Measurements from ENCODE around the gene MRPL42. TPM values are rescaled to one million over a fixed set of nuclear protein-coding genes. Genes with fewer than 3 reads are reported as not detected.

Gene MRPL42
- total RNA-seq, 1 donor, result 96.6 TPM

- no peak for TF ChIP-seq CTCF (IDR thresholded peaks at IDR 0.05; ENCODE audit: insufficient read depth, low read length)
- DNase-seq (ENCODE audit: low read depth), result no peak
- no peak overlapping the region for H3K4me3 ChIP-seq (ENCODE audit: low read depth, low read length)
Observed at GRCh38 chr12:93539821-93540220, 72.5 kb downstream of the MRPL42 start.

GRCh38 chr12:93540466-93540865 is 73.2 kb downstream of the MRPL42 start:
- peak; percentile 14 for DNase-seq (ENCODE audit: low read depth)
- no peak for TF ChIP-seq CTCF (IDR thresholded peaks at IDR 0.05; ENCODE audit: insufficient read depth, low read length)
- no peak overlapping the region for H3K4me3 ChIP-seq (ENCODE audit: low read depth, low read length)

DNA sequence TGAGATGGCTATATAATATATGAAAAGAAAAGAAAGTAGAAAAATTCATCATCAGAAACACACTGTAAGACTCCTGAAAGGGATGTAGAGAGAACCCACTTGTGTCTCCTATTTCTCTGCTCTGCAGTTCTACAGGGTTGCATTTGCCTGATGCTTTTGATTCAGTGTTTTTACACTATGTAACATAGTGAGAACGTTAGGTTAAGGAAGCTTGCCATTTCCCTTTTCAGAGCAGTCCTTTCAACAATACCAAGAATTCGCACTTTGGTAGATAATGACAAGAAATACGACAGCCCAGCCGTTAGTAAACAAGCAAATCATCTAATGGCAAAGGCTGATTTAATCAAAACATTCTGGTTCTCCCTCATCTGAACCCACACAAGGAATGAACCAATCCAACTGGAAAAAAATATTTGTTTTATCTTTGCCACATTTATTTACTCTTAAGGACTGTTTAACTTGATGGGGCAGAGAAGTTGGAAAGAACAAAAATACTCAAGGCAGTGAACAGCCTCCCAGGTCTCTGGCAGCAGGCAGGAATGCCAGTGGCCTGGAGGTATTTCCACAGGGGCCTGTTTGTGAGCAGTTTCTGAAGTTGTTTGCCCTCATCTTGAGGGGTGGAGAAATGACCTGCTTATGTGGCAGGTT is 74.4 kb downstream of the MRPL42 start:
- no peak for TF ChIP-seq CTCF (IDR thresholded peaks at IDR 0.05; ENCODE audit: insufficient read depth, low read length)
- no peak for DNase-seq (ENCODE audit: low read depth)
- H3K4me3 ChIP-seq (ENCODE audit: low read depth, low read length), result no peak overlapping the region

DNA sequence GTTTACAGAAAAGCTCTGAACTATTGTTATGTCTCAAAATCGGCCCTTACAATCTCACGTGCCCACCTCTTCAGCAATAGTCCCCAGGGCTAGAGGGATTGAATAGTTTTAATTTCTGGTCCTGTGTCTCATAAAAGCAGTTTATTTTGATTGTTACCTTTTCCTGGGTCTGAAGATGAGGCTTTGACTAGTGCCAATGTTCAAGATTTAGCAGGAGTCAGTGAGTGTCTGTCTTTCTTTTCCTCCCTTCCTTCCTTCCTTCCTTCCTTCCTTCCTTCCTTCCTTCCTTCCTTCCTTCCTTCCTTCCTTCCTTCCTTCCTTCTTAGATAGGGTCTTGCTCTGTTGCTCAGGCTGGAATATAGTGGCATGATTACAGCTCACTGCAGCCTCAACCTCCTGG is 80.5 kb downstream of the MRPL42 start:
- H3K4me3 ChIP-seq (ENCODE audit: low read depth, low read length), result no peak overlapping the region
- DNase-seq (ENCODE audit: low read depth), result no peak
- no peak for TF ChIP-seq CTCF (IDR thresholded peaks at IDR 0.05; ENCODE audit: insufficient read depth, low read length)

DNA sequence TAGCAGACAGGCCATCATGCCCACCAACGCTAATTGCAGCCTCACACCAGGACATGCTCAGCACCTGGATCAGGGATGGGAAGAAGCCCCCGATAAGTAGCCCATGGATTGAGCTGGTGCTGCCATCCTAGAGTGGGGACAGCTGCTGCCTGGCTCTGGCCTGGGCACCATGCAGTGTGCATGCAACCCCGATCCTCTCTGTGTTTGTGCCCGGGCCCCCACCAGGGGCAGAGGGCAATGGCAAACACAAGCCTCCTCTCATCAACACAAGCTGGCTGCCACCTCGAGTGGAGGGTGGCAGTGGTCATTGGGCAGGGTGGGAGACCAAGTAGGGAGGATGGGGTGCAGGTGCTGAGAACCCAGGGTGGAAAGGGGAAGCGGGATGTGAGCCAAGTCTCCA is 81.9 kb downstream of the MRPL42 start:
- H3K4me3 ChIP-seq (ENCODE audit: low read depth, low read length), result no peak overlapping the region
- no peak for TF ChIP-seq CTCF (IDR thresholded peaks at IDR 0.05; ENCODE audit: insufficient read depth, low read length)
- no peak for DNase-seq (ENCODE audit: low read depth)

- DNase-seq (ENCODE audit: low read depth), result no peak
- TF ChIP-seq CTCF (IDR thresholded peaks at IDR 0.05; ENCODE audit: insufficient read depth, low read length), result no peak
- H3K4me3 ChIP-seq (ENCODE audit: low read depth, low read length), result no peak overlapping the region
Observed at GRCh38 chr12:93550748-93551611, 83.7 kb downstream of the MRPL42 start.

Data from fibroblast of the aortic adventitia (primary cell).